Measurements from ENCODE around the gene IPMK.
"Not testable (repeated sequence)": the region's sequence is repeated elsewhere in the genome, so short reads cannot be mapped to it uniquely, and the experiment has no call there.

Gene IPMK

GRCh38 chr10:58219875-58220274, 47.8 kb downstream of the IPMK start:
- no peak for DNase-seq

- no peak for DNase-seq
Measured at GRCh38 chr10:58217612-58218011, 50.1 kb downstream of the IPMK start.

DNA sequence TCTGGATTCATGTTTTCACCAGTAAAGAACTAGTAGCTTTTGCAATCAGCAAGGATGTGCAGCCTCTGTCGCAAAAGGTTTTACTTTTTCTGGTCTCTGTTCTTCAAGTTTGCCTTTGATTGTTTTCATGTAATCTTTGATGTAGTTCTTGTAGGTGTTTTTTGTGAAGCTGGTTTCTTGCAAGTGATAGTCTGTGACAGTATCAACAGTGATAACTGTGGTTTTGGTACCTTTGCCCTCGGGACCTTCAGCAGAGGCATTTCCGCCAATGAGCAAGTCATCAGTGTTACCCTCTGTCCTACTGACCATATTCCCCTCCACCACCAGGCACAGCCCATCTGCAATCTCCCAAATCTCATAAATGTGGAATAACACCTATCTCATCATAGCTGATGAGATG, 55.1 kb downstream of the IPMK start:
- no peak for DNase-seq

DNA sequence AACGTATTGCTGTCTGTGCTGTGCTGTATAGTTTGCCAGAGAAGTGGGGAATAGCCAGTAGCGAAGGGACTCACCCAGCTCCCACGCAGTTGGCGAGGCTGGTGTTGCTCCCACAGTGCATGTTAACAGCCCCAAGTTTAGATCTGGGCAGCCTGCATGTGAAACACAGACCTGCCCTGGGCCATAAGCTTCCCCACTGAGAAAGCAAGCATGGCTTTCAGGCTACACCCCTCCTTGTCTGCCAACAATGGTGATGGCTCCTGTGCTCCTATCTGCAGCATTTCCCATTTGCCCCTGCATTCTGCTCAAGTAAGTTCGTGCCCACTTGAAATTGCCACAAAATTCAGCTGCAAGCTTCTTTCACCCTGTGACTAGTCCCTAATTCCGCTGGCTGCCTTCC, 57.5 kb downstream of the IPMK start:
- DNase-seq = no peak

DNA sequence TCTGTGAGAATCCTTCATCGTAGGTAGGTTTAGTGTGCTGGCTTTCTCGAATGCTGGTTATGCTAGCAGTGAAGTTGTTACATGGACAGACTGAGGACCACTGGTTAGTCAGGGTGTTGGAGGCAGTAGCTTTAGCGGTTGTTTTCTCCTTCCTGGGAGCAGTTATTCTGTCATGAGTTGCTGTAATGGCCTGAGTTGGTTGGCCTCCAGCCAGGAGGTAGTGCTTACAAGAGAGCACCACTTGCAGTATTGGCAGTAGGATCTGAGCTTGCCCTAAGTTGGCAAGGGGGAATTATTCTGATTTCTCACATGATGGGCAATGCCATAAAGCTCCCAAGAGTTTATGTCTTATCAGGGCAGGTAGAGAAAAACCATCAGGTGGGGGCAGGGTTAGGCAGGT, 58.0 kb downstream of the IPMK start:
- peak; percentile 23 for DNase-seq

- no peak for DNase-seq
Measured at GRCh38 chr10:58206251-58206650, 61.4 kb downstream of the IPMK start.

- DNase-seq = no peak
Measured at GRCh38 chr10:58201704-58202103, 66.0 kb downstream of the IPMK start.

GRCh38 chr10:58189269-58189668, 78.4 kb downstream of the IPMK start:
- no peak for DNase-seq

DNA sequence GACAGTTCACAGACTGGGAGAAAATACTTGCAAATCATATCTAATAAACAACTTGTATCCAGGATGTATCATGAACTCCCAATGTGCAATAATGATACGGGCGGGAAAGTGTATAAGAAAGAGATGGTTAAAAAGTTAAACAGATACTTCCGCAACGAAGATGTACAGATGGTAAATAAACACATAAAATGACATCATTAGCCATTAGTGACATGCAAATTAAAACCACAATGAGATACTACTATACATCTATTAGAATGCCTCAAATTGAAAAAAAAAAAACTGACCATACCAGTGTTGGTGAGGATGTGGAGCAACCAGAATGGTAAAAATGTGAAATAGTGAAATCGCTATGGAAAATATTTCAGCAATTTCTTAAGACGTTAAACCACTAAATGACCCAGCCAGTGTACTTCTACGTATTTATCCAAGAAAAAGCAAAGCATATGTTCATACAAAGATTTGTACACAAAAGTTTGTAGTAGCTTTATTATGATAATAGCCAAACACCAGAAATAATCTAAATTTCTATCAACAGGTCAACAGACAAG, 83.5 kb downstream of the IPMK start:
- no peak for DNase-seq

DNA sequence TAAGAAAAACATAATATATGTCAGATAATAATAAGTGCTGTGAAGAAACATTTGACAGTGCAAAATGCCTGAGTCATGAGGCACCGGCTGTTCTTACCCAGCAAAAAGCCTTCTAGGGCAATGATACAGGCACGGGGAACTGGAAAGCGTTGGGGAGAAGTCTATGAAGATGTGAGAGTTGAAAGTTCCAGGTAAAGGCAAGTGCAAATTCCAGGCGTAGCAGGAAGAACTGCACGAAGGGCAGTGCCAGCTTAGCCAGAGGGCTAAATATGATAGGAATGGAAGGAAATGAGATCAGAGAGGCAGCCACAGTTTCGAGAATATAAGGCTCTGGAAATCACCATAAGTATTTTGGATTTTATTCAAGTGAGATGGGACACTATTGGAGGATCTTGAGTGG, 87.0 kb downstream of the IPMK start:
- no peak for DNase-seq

DNA sequence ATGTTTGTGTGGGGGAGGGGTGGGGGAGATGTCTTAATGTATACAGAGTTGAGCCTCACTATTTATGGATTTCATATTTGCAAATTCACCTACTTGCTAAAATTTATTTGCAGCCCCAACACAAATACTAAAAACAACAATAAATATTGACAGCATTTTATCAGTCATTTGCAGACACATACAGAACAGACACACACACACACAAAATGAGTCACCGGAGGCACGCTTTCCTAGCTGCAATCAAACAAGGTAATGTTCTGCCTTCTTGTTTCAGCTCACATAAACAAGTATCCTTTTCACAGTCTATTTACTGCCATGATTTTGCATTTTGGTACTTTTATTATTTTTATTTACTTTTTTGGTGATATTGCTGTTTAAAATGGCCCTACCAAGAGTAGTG, 88.5 kb downstream of the IPMK start:
- no peak for DNase-seq

- no peak for DNase-seq
Measured at GRCh38 chr10:58178811-58179210, 88.9 kb downstream of the IPMK start.

GRCh38 chr10:58177362-58177947, 90.2 kb downstream of the IPMK start:
- DNase-seq = no peak

- no peak for DNase-seq
Measured at GRCh38 chr10:58175990-58176900, 91.4 kb downstream of the IPMK start.

DNA sequence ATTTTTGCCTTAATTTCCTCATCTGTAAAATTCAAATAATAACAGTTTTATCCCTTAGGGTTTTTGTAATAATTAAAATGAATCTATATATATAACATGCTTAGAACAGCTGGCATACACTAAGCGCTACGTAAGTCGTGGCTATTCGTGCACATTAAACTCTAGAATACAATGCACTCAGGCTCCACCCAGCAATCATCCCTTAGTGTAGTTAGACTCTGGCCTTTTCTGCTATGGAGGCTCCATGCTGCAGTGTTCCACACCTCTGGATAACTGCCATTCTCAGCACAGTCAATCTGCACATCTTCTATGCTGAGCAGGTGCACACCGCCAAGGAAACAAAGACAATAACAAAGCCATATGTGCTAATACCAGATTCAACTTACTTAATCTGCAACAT, 92.9 kb downstream of the IPMK start:
- no peak for DNase-seq

GRCh38 chr10:58173391-58173790, 94.3 kb downstream of the IPMK start:
- DNase-seq = no peak

GRCh38 chr10:58171146-58171545, 96.5 kb downstream of the IPMK start:
- DNase-seq = no peak

DNA sequence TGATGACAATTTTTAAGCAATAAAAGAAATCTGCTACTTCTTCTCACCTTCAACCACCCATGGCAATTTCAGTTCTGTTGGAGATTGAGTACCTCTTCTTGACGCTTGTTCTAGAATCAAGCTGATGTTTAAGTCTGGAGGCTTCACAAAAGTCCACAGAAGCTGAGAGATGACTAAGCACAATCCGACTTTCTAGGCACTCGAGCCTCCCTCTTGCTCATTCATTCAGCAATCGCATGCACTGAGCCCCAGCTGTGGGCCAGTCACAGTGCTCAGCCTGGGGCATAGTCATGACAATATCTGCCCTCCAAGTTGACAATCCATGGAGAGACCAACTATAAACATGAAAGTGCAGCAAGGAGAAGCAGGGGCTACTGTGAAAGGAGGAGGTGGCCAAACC, 103.2 kb downstream of the IPMK start:
- DNase-seq = no peak

DNA sequence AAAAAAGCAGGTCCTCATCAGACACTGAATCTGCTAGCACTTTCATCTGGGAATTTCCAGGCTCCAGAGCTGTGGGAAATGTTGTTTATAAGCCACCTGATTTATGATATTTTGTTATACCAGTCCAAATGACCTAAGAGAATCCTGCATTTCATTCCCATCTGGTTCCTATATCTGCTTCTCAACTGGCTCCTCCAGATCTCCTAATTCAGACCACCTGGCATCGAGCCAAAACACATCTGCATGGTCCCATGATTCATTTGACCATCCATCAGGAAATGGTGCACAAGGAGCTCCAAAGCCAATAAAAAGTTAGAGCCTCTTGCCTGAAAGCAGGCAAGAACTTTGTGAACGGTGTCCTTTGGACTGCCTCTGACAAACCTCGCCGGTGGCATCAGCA, 108.9 kb downstream of the IPMK start:
- no peak for DNase-seq

DNA sequence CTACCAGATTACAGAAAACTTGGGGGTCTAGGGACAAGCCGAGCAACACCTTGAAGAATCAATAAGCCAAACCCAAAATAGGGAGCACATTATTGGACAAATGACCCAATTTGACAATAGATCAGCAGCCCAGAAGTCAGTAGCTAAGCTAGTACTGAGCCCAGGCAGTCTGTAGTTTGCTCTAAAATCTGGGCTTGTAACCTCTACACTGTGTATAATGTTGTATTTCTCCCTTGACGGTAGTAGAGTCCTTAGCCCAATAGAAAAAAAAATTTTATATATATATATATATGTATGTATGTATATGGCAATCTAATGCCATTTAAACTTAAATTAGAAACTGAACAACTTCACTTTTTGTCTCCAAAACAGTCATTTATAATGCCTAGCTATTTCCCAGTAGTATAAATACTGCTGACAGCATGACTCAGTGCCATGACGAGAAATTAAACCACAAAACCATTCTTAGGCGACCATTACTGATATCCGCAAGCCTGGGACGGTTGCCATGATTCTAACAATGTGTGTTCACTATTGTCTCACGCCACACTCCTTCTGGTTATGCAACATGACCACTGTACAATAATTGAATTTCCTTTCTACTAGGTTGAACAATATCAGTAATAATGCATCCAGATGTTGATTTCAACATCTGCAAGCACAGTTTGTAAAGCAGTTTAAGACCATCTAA, 110.5 kb downstream of the IPMK start:
- DNase-seq = no peak

- not testable (repeated sequence) for DNase-seq
Measured at GRCh38 chr10:58155941-58156340, 111.8 kb downstream of the IPMK start.

GRCh38 chr10:58153751-58154150, 113.9 kb downstream of the IPMK start:
- DNase-seq = no peak

DNA sequence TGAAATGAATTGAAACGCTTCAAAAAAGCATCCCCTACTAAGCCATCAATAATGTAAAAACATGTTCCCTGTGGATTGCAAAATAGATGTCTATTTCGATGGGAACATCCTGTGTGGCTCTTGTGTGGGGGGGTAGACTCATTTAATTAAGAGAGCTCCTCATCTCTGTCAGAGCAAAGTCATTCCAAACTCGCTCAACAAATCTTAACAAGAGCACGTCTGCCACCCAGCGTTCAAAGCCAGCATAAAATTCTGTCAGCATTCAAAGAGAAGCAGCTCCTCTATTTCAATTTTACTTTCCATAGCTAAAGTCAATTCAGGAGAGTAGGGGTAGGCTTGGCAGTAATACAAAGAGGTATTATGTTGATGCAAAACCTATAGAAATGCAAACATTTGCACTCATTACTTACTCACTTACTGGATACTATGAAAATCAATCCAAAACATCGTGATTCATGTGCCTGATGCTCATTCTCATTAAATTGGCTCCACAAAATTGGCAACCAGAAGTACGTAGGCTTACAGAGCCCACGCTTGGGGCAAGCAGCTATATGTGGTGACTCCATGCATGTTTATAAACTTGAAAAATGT, 114.9 kb downstream of the IPMK start:
- no peak for DNase-seq

All from NCI-H1105 (cell line).